ENCODE results near the gene OSGEP.

OSGEP gene

DNA sequence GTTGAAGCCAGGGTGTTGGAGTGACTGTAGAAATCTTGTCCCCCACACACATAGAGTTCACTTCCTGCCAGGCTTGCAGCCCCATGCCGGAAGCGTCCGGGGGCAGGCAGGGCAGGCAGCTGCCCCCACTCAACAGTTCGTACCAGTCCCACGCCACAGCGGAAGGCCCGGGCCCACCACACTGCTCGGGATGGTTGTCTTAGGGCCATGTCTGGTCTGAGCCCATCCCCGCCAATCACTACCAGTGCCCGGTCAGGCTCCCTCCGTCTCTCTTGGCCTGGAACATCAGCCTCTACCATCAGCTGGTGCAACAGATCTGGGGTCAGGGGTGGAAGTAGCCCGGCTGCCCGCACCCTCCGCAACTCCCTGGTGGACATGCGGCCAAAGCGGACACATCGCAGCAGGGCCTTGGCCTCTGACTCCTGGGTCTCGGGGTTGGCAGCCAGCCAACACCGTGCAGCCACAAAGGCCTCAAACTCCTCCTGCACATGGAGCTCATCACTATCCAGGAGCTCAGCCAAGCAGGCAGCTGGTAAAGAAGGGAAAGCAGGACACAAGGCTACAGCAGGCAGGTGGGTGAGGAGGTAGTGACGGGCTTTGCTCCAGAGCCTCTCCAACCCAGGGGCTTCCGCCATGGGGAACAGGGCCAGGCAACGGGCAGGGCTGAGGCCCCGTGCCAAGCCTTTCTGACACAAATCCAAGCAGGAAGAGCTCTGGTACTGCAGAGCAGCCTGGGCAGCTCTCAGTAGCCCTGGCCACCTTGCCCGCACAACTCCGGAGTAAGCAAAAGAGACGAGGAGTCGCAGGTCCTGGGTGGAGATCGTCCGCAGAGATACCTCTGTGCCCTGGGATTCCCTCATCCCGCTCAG is 24.6 kb downstream of the OSGEP start:
- DNase-seq (ENCODE audit: low spot score), result no peak

DNA sequence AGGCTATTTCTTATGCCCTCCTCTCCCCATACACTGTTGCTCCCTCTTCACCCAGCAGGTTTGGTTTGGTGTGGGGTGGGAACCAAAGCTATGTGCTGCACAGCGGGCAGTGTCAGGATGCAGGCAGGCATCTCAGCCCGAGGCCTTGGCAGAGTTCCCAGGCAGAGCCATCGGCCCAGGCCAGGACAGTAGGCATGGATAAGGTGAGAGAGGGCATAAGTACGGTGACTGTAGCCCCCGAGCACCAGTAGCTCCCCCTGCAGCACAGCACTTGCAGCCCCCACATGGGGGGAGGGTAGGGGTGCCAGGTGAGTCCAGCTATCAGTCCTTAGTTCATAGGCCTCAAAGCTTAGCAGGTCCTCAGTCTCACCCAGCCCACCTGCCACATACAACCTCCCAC is 25.8 kb downstream of the OSGEP start:
- no peak for DNase-seq (ENCODE audit: low spot score)

DNA sequence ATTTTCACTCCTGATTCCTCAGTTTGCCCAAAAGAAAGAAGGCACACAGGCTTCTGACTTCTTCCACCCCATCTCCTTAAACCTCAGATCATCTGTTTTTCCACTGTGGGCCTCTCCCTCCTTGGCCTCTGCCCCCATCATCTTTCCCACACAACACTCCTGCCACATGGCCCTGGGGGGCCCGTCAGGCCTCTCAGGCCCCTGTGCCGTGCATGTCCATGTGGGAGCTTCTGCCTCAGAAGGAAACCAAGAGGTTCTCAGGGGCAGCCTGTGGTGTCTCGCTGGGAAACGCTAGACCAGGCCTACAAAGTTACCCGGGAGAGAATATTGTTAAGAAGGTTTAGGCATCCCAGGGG is 26.6 kb downstream of the OSGEP start:
- no peak for DNase-seq (ENCODE audit: low spot score)

DNA sequence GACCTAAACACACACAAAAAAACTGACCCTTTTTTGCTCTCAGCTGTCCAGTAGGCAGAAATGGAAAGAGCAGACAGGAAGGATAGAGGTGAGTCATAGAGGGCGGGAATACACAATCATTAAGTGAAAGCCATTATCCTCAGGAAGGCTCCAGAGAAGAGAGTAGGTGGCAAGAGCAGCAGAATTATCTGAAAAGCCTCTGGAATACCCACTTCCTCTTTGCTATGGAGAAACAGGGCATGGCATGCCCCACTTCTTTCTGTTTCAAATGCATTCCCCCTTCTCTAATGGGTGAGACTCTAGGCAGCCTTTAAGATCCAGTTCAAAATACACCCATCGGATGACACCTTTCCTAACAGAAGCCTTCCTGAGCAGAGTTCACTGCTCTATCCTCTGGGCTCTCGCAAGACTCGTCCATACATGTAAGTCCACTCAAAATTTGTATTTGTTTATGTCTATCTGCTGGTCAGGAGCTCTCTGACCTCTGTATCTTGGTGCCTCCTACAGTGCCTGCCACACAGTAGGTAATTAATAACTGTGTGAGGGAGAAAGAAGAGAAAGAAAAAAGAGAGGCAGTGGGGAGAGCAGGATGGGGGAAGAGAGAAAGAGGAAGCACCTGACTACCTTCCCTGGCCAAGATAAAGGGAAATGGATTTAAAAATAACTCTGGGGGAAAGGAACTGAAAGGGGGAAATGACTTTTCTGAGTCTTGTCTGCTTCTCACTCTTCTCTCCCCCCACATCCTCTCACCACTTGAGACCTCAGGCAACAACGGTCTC is 27.2 kb downstream of the OSGEP start:
- peak; percentile 52 for DNase-seq (ENCODE audit: low spot score)

DNA sequence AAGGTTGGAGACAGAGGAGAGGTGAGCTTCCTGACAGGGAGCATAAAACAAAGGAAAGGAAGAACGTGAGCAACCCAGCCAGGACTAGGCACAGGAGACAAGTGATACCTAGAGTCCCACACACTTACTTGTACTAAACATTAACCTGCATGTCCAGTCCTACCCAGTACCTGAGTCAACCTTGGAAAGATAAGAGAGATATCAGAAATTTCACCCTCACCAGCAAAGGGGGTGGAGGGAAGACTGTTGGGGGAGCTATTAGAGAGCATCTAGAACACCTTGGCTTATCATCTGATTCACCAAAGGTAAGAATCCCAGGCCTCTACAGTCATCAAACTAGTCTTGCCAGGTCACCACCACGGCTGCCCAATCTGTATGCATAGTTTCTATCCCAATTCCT is 29.8 kb downstream of the OSGEP start:
- no peak for DNase-seq (ENCODE audit: low spot score)

DNA sequence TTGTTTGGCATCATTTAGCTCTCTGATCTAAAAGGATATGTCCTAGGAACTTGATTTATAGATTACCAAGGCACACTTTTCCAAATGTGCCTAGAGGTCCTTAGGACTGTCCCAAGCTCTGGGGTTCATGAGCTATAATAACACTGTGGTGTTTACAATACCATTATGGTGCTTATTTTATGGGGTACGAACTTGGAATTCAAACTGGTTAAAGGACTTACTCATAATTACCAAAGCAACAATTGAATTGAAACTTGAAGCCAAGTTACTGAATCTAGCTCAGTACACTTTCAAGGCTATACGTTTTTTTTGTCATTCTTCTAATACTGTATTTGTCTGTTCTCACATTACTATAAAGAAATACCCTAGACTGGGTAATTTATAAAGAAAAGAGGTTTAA is 31.7 kb downstream of the OSGEP start:
- DNase-seq (ENCODE audit: low spot score), result no peak

DNA sequence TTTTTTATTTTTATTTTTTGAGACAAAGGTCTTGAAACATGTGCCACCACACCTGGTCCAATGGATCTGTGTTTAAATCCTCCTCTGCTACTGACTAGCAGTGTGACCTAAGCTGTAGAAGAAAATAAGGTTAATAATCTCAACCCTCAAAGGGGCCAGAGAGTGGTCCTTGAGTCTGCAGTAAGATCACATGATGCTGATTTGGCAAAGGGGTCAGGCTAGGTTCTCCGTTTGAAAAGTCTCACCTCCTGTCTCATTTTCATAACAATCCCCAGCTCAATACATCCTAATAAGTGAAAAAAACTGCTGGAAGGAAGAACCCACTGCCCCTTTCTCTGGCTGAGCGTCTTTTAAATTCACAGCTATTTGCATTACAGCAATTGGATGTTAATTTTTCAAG is 33.3 kb downstream of the OSGEP start:
- no peak for DNase-seq (ENCODE audit: low spot score)

DNA sequence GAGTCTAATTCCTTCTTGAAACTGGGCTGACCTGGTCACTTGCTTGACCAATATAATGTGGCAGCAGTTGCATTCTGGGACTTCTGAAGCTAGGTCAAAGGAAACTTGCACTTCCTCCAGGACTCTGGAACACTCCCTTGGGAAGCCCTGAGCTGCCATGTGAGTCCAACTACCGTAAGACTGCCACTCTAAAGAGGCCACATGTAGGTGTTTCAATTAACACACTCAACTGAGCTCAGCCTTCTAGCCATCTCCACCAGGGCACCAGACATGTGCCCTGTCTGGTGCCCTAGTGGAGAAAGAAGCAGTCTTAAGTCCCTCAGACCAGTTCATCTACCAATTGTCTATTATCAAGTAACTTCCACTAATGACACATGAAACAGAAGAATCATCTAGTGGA is 35.2 kb downstream of the OSGEP start:
- no peak for DNase-seq (ENCODE audit: low spot score)

DNA sequence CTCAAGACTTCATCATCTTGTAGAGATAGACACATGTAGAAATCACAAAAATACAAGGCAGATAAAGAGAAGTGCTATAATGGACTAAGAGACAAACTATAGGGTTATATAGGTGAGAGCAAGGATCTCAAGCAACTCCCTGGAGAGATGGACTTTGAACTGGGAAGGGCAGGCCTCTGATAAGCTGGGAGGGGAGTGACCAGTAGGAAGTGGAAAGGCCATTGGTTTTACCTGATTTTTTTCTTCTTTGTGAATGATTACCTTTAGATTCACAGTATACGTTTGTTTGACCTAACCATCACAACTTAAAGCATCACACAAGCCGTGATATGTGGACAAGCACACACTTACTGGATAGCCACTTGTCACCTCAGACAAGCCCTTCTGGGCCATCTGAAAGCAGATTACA is 36.1 kb downstream of the OSGEP start:
- DNase-seq (ENCODE audit: low spot score), result peak; percentile 76

DNA sequence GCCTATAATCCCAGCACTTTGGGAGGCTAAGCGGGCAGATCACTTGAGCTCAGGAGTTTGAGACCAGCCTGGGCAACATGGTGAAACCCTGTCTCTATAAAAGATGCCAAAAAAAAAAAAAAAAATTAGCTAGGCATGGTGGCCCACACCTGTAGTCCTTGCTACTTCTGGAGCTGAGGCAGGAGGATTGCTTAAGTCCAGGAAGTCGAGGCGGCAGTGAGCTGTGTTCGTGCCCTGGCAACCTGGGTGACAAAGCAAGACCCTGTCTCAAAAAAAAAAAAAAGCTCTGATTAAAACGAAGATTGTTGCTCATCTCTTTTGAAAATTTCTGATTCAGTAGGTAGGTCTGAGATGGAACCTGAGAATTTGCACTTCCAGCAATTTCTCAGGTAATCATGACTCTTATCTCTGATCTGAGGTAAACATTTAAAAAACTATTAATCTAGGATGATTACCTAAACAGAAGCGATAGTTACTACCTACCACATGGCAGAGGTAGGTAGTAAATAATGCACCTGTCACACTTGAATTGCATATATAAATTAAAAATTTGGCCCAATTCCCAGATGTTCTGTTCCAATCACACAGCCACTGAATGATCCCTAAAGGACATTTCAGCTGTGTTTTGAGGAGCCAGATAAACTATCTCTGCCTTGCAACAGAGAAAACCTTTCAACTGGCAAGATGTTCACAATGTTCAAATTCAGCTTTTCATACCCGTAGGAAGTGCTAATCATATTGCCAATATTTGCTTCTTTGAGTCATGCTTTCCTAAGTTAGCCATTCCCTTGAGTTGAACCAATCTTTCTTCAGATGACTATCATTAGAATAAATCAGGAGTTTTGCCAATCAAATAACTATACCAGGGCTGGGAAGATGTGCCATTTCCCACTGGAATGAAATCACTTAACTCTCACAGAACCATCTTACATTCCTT is 37.1 kb downstream of the OSGEP start:
- DNase-seq (ENCODE audit: low spot score), result no peak

DNA sequence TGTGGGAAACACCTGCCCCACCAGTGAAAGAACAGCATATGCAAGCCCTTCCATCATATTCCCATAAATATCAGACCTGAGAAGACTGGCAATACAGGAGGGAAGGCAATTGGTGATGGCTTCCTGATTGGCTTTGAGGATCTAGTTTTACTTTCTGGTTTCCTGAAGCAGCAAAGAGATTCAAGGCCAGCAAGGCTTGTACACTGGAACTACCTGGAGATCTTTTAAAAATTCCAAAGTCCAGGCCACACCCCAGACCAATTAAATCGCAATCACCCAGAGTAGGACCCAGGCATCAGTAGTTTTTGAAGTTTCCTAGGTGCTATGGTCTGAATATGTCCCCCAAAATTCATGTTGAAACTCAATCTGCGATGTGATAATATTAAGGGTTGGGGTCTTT is 38.4 kb downstream of the OSGEP start:
- DNase-seq (ENCODE audit: low spot score), result no peak

DNA sequence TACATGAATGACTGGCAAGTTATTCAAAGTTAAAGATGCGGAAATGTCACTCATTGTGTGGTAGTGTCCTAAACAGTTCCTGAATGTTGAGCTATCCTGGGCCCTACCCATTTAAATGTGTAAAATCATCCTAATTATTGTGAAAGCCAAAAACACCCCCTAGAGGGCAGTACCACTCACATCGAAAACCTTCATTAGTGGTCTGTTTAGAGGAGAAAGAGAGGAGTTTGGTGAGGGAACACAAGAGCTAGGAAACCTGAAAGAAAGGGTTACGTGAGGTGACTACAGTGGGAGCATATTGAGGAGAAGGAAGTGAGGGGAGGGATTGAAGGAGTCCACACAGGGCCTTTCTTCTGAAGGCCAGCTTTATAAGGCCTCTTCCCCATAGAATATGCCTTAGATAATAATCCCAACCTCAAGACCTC is 38.8 kb downstream of the OSGEP start:
- DNase-seq (ENCODE audit: low spot score), result peak; percentile 49

DNA sequence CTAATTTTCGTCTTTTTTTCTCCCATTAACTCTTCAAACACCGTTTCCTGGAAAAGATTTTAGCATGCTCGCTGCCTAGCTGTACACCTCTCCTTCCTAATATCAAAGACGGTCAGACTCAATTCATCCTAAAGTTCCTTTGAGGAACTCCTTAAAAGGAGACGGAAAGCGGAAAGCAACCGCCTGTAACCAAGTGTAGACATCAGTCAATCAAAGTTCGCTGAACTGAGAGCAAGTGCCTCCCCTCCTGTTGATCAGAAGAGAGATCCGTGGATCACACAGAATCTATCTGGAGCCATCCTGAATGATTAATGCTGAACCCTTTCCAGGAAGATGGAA is 40.9 kb downstream of the OSGEP start:
- no peak for DNase-seq (ENCODE audit: low spot score)

DNA sequence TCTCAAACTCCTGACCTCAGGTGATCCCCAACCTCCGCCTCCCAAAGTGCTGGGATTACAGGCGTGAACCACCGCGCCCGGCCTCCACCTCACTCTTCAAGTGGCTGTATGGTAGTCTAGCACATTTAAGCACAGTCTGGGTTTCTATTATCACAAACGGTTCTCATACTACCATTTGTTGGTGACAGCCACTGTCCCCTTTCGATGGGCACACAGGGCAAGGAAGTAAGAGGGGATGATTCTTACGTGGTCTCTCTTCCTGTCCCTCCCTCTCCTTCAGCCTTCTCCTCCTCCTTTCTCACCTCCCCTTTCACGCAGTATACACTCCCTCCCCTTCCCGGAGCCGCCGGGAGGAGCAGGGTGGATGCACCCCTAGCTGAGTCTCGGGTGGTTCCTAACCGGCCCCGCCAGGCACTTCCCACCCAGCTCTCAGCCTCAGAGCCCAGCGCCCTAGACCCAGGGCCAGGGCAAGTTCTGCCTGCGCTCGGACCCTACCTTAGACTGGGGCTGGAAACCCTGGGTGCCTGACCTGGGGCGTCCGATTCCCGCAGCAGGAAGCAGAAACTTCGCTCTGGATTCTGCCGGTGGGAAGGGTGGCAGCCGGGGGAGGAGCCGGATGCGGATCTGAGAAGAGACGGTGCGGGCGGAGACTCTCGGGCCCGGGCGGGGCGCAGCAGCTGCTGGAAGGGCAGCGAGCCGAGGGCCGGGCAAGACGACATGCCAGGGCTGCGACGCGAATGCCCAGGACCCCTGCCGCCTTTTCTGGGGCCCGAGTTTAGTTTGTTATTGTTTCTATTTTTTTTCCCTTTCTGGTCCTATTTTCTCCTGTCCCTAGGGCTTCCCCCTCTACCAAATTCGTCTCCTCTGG is 41.5 kb downstream of the OSGEP start, which contains the start of gene TEP1:
Gene TEP1, minus strand, starts transcription at position 626 of the 868 bp plus-strand sequence. CDS start 5,062 bp downstream, outside the sequence.
- peak; percentile 71 for DNase-seq (ENCODE audit: low spot score)

DNA sequence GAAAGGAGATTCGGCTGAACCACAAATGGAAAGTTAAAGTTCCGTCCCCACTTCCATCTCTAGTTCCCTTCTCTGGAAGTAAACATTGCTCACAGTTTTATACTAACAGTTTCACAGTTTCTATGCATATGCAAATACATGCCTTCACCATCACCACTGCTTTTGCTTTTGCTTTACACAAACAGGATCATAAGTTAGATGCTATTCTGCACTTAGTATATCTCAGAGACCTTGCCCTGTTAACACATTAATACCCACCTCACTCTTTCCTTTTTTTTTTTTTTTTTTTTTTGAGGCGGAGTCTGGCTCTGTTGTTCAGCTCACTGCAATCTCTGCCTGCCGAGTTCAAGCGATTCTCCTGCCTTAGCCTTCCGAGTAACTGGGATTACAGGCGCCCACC is 42.2 kb downstream of the OSGEP start:
- no peak for DNase-seq (ENCODE audit: low spot score)

DNA sequence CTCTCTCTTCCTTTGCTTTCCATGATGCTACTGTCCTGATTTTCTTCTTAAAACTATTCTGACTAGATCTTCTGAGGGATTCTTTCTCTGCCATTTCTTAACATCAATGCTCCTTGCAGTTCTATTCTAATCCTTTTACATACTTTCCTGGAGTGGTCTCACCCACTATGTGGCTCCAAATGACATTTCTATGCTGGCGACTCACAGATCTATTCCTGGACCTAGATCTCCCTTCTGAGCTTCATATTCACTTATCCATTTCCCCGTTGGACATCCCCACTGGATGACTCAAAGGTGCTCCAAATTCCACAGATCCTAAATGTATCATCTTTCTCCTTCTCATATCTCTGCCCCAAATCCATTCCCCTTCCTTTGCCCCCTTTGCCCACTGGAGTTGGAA is 45.4 kb downstream of the OSGEP start:
- DNase-seq (ENCODE audit: low spot score), result no peak

DNA sequence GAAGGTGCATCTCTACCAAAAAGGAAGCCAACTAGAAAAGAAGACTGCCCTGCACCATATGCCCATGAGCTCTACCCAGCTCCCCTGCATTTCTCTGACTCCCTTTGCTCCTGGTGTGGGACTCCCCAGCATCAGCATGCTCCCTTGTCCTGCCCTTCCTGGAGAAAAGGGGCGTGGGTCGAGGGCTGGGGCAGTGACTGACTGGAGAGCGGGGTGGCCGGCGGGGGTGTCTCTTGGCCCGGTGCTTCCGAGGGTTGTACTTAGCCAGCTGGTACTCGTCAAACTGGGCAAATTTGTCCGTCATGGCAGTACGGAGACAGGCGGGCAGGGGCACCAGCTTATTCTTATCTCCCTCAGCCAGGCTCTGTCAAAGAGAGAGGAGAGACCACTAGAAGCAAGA is 51.1 kb downstream of the OSGEP start:
- no peak for DNase-seq (ENCODE audit: low spot score)

DNA sequence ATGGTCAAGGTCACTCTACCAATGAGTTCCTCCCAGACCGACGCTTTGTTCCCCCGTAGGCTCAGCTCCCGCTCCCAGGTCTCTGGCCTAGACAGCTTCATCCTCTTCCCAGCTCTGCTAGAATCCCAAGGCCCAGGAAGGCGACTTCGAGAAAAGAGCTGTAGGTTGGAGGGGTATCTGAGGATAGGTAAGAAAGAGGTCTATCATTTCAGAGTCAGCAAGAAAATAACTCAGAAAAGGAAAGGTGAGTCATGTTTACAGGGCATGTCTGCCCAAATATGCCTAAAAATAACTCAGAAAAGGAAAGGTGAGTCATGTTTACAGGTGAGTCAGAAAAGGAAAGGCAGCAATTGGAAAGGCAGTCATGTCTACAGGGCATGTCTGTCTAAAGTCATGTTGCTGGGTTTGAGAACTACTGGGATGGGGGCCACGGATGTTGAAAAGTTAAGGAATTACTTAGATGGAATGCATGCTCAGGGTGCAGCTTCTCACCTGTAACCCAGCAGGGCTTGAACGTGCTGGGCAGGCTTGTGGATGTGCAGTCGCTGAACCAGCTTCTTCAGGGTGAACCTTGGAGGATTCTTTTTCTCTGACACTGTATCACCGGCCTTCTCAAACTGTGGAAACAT is 53.5 kb downstream of the OSGEP start:
- no peak for DNase-seq (ENCODE audit: low spot score)

DNA sequence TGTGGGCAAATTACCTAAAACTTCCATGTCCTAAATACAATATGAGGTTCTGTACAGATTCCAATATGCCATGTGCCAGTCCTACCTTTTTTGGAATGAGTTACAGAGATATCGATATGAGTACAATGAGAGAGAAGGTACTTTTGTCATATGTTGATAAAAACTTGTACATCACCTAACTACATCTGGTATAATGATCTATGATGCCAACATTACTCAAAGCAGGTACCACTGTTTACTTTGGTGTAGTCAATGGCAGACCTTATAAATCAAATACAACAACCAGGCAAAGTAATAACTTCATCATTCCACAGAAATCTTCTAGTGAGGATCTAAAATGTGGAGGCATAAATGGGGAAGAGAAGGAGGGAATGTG is 54.0 kb downstream of the OSGEP start:
- no peak for DNase-seq (ENCODE audit: low spot score)

DNA sequence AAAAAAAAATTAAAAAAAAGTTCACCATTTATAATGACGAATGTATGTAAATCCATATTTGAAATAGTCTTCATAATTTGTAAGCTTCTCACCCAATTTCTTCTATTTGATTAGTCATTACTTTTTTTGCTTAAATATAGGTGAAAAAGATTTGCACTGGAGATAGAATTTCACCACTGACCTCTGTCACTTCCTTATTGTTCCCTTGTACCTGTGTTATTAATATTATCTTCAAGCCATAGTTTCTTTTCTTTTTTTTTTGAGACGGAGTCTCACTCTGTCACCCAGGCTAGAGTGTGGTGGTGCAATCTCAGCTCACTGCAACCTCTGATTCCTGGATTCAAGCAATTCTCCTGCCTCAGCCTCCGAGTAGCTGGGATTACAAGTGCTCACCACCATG is 57.1 kb downstream of the OSGEP start:
- DNase-seq (ENCODE audit: low spot score), result no peak
